HepG2 (cell line): ENCODE measurements around the gene CRLF1. TPM values are rescaled to one million over a fixed set of nuclear protein-coding genes. Genes with fewer than 3 reads are reported as not detected.

Experiments used
- ATAC-seq: fragments of 200-7000 bp; cut with Tn5 transposase; 3 replicates; pipeline ENCODE4 v1.9.1; 2020; ENCODE audit warnings: mild to moderate bottlenecking, moderate library complexity
- BruUV-seq: library from RNA; stranded (reverse); fragments of 400-500 nt; replicated peaks from 2 replicates; lab custom pipeline; 2021; lab: Mats Ljungman, UMichigan
- CTCF ChIA-PET: fragments of 300-600 bp; formaldehyde crosslinking; extraction: SDS; loops from one replicate; lab custom pipeline; 2021; ENCODE audit warnings: low total read pairs, inconsistent platforms, low intra/inter-chr PET ratio; lab: Yijun Ruan, JAX
- POLR2A ChIA-PET: fragments of 350-600 bp; sonication (Branson Sonifier 250); formaldehyde crosslinking; loops from one replicate; lab custom pipeline; 2020; ENCODE audit warnings: antibody characterized with exemption, inconsistent platforms; lab: Yijun Ruan, JAX
- DNase-seq: peaks from one replicate; pipeline ENCODE4 v3.0.0-alpha.2; 2015; ENCODE audit warnings: low spot score
- FAIRE-seq: peaks from 3 replicates; lab custom pipeline; 2011; peaks lifted over from hg19 to GRCh38; lab: Jason Lieb, UNC
- H2AFZ ChIP-seq: one replicate; pipeline ENCODE4 v1.6.1; 2011; ENCODE audit warnings: low read length, inconsistent platforms
- H3K27ac ChIP-seq: fragments of 300-600 bp; 3 replicates; pipeline ENCODE4 v1.8.0; 2011; ENCODE audit warnings: mixed run types, mild to moderate bottlenecking, mixed read lengths, low read length, inconsistent platforms; ENCODE audit not compliant: insufficient read depth; ENCODE audit errors: extremely low read length
- H3K27me3 ChIP-seq, 2 experiments: fragments of 200-600 bp in 1 of 2; 2 replicates in 1 of 2; 3 replicates in 1 of 2; pipeline versions ENCODE4 v1.6.0 to v1.8.0; 2011; ENCODE audit warnings: low read length in 2 of 2, mild to moderate bottlenecking in 2 of 2, moderate library complexity in 2 of 2, inconsistent platforms in 1 of 2; ENCODE audit not compliant: insufficient read depth in 2 of 2, control insufficient read depth in 1 of 2
- H3K36me3 ChIP-seq, 2 experiments: fragments of 200-600 bp in 1 of 2; replicated peaks in 1 of 2; 2 replicates in 1 of 2; 3 replicates in 1 of 2; pipeline versions ENCODE4 v1.5.1 to v1.8.0; 2011; ENCODE audit warnings: low read length in 2 of 2, inconsistent platforms in 1 of 2; ENCODE audit not compliant: insufficient read depth in 2 of 2, control insufficient read depth in 1 of 2
- H3K4me1 ChIP-seq: 2 replicates; pipeline ENCODE4 v1.5.1; 2012; ENCODE audit warnings: low read length, inconsistent platforms; ENCODE audit not compliant: insufficient read depth
- H3K4me2 ChIP-seq: 2 replicates; pipeline ENCODE4 v1.6.0; 2011; ENCODE audit warnings: low read depth, low read length, inconsistent platforms
- H3K4me3 ChIP-seq, 3 experiments: fragments of 200-600 bp in 1 of 3; sonication (generic), shearing (Covaris generic) in 1 of 3; replicated peaks in 1 of 3; 2 replicates each; pipeline ENCODE4 v1.5.1; 2011 to 2016; ENCODE audit warnings: low read length in 3 of 3, inconsistent platforms in 2 of 3, low read depth in 2 of 3, mild to moderate bottlenecking in 2 of 3, control low read depth in 1 of 3, mixed read lengths in 1 of 3; ENCODE audit not compliant: insufficient read depth in 1 of 3
- H3K79me2 ChIP-seq: one replicate; pipeline ENCODE4 v1.6.1; 2011; ENCODE audit warnings: low read length, inconsistent platforms; ENCODE audit not compliant: insufficient read depth
- H3K9ac ChIP-seq: 2 replicates; pipeline ENCODE4 v1.6.0; 2011; ENCODE audit warnings: mild to moderate bottlenecking, low read depth, low read length, inconsistent platforms; ENCODE audit not compliant: insufficient read depth
- H3K9me3 ChIP-seq: 2 replicates; pipeline ENCODE4 v1.5.1; 2012; ENCODE audit warnings: mild to moderate bottlenecking, low read length
- H4K20me1 ChIP-seq: 2 replicates; pipeline ENCODE4 v1.6.0; 2011; ENCODE audit warnings: inconsistent platforms, mild to moderate bottlenecking, low read length, moderate library complexity; ENCODE audit not compliant: insufficient read depth
- EED ChIP-seq: sonication (generic); formaldehyde crosslinking; IDR thresholded peaks from 2 replicates; pipeline ENCODE4 v1.5.0; 2020; ENCODE audit warnings: mild to moderate bottlenecking, missing genetic modification reagents
- RNF219 ChIP-seq: sonication (generic); formaldehyde crosslinking; IDR thresholded peaks from 2 replicates; pipeline ENCODE4 v1.5.0; 2020; ENCODE audit warnings: mild to moderate bottlenecking, missing genetic modification reagents
- TFE3 ChIP-seq: IDR thresholded peaks from 2 replicates; pipeline ENCODE4 v1.6.1; 2016
- ZKSCAN5 ChIP-seq: sonication (generic); formaldehyde crosslinking; IDR thresholded peaks from 2 replicates; pipeline ENCODE4 v1.5.1; 2020; ENCODE audit warnings: mild to moderate bottlenecking, missing genetic modification reagents
- ZNF816 ChIP-seq: sonication (generic); formaldehyde crosslinking; IDR thresholded peaks from 2 replicates; pipeline ENCODE4 v1.8.0; 2022; ENCODE audit warnings: missing genetic modification reagents, mild to moderate bottlenecking, borderline replicate concordance
- WGBS: methylation state at CpG from one replicate; pipeline ENCODE4 v1.1.6; 2017; ENCODE audit warnings: low lambda C conversion rate; 5-methylcytosine and 5-hydroxymethylcytosine counted together
- in situ Hi-C: cut with HindIII; loops from 2 replicates; pipeline ENCODE4 v1.10.0; 2017; ENCODE audit warnings: low pct_unique_long_range_greater_than_20kb; ENCODE audit not compliant: extremely low pct_ligation_motif_present
- intact Hi-C: fragments of 100-400 bp; cut with micrococcal nuclease; formaldehyde crosslinking; loops from one replicate; pipeline ENCODE4 v1.10.0; 2022; ENCODE audit not compliant: unreplicated experiment
- polyA plus RNA-seq, 8 experiments: library from polyadenylated mRNA; depleted of rRNA in 3 of 8; stranded (reverse) in 7 of 8; unstranded in 1 of 8; fragments of >200 nt; fragmentation: Illumina TruSeq in 4 of 8; extraction: Trizol in 4 of 8; gene quantifications; 2 replicates each; pipeline versions ENCODE4 v1.2.1 to v1.2.3, GENCODE V29; 2011 to 2016; ENCODE audit warnings: low read depth in 4 of 8, missing spikeins in 1 of 8, mixed read lengths in 1 of 8; ENCODE audit not compliant: insufficient read depth in 1 of 8
- total RNA-seq, 5 experiments: library from RNA; depleted of rRNA; stranded (reverse); fragments of >200 nt; fragmentation: Illumina TruSeq; extraction: Trizol; gene quantifications; 2 replicates each; pipeline ENCODE4 v1.2.3, GENCODE V29; 2016; ENCODE audit warnings: low read depth in 1 of 5

CRLF1 gene
- total and polyA plus RNA-seq, 2 of the 13 experiments (the other 11 are each of a cell fraction or from before 2014, with no cell fraction given), result 217 to 296 TPM

GRCh38 chr19:18655173-18655844 is 48.7 kb upstream of the CRLF1 start:
- CTCF ChIA-PET, result no interaction called here
- no peak overlapping the region for H3K9ac ChIP-seq
- H3K27ac ChIP-seq, result no peak overlapping the region
- WGBS, result 75% methylated on average over 4 of the region's 13 CpGs
- DNase-seq (no peak), ATAC-seq (no peak), FAIRE-seq (no peak)
- H3K27me3 ChIP-seq, result no peaks in the 10 kb centered on the region
- in situ Hi-C loops (no loop called here), intact Hi-C loops (no loop called here)
- H3K9me3 ChIP-seq, result no peaks in the 10 kb centered on the region
- BruUV-seq, result no TSS peak
- no peak overlapping the region for H3K4me3 ChIP-seq
- POLR2A ChIA-PET, result no interaction called here
- H3K4me1 ChIP-seq, result no peaks in the 10 kb centered on the region
- 0 out of 2 replicates have a peak, but pooled peaks cover 2% of the 10 kb centered on the region for H4K20me1 ChIP-seq
- no peak overlapping the region for H3K4me2 ChIP-seq
- no peaks in the 10 kb centered on the region for H3K79me2 ChIP-seq
- TF ChIP-seq RNF219 (CRISPR knock-in tag) (no peak), EED (CRISPR knock-in tag) (no peak), ZNF816 (CRISPR knock-in tag) (no peak), TFE3 (CRISPR knock-in tag) (no peak), ZKSCAN5 (CRISPR knock-in tag) (no peak)
- no peaks in the 10 kb centered on the region for H3K36me3 ChIP-seq
- no peak overlapping the region for H2AFZ ChIP-seq
